ENCODE results near the gene MAPK9. TPM values are rescaled to one million over a fixed set of nuclear protein-coding genes. Genes with fewer than 3 reads are reported as not detected.

MAPK9 gene
- 28.8 to 40.1 TPM (median 38.1 TPM) in 5 replicates for total RNA-seq (2022; extraction: Qiagen RNA extraction)

GRCh38 chr5:180291943-180292831 lies at the start of gene MAPK9:
MAPK9 (minus strand) TSS chr5:180292083; CDS start chr5:180280561, 11,522 bp downstream.

DNA sequence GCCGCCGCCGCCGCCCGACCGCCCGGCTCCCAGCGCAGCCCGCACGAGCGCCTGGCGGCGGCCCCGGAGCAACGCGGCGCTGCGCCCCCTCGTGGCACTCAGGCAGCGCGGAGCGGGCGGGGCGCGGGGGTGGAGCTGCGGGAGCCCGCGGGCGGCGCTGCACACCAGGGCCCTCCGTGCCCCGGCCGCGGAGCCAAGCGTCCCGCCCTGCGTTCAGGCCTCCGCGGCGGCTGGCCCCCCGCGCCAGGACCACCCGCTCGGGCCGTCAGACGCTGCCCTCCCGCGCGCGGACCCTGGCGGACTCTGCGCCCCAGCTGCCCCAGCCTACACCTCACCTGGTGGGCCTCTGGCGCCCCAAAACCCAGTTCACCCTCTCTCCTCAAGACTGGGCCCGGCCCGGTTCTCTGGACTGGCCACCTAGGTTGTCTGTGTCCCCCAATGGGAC lies 82.7 kb downstream of the MAPK9 start, which contains the start of gene RASGEF1C:
Gene RASGEF1C, minus strand, starts transcription at position 75 of the 445 bp plus-strand sequence. CDS start 71,159 bp downstream, outside the sequence.

Other genes starting within 250 kb of the MAPK9 start
- gene RNF130, start 220.3 kb downstream of the MAPK9 start, total RNA-seq (2022; extraction: Qiagen RNA extraction) = 37.5 to 43.3 TPM (median 42.4 TPM) in 5 replicates
- 0.03 to 0.22 TPM (median 0.08 TPM) in 4 of 5 replicates, not detected in the other for gene RASGEF1C, start 82.9 kb downstream of the MAPK9 start, total RNA-seq (2022; extraction: Qiagen RNA extraction)
- 47.3 to 56.1 TPM (median 53.7 TPM) in 5 replicates for gene GFPT2, start 61.3 kb upstream of the MAPK9 start, total RNA-seq (2022; extraction: Qiagen RNA extraction)
- gene CNOT6, start 202.3 kb upstream of the MAPK9 start, total RNA-seq (2022; extraction: Qiagen RNA extraction) = 17.9 to 21.7 TPM (median 19.0 TPM) in 5 replicates

Measured in A549 treated with CORT108297 at 1 μM for 4 hours (cell line).